DND-41 (cell line): ENCODE measurements around the gene KRTAP1-4.

ENCODE experiments used
- ATAC-seq: fragments of 200-7000 bp; cut with Tn5 transposase; 3 replicates; pipeline ENCODE4 v1.9.1; 2021; ENCODE audit warnings: low read depth; ENCODE audit not compliant: insufficient read depth
- DNase-seq: peaks from one replicate; pipeline ENCODE4 v3.0.0-alpha.2; 2020
- H2AFZ ChIP-seq: 2 replicates; pipeline ENCODE4 v1.6.0; 2012; ENCODE audit warnings: low read depth, low read length
- H3K27ac ChIP-seq: 2 replicates; pipeline ENCODE4 v1.5.1; 2012; ENCODE audit warnings: low read length, inconsistent platforms
- H3K27me3 ChIP-seq: fragments of 200-600 bp; sonication (generic); 2 replicates; pipeline ENCODE4 v1.6.0; 2012; ENCODE audit warnings: low read length, mild to moderate bottlenecking, inconsistent platforms; ENCODE audit not compliant: insufficient read depth, poor library complexity
- H3K36me3 ChIP-seq: 2 replicates; pipeline ENCODE4 v1.5.1; 2012; ENCODE audit warnings: low read length, inconsistent platforms; ENCODE audit not compliant: insufficient read depth
- H3K4me1 ChIP-seq: 2 replicates; pipeline ENCODE4 v1.5.1; 2012; ENCODE audit warnings: mild to moderate bottlenecking, low read length; ENCODE audit not compliant: insufficient read depth
- H3K4me2 ChIP-seq: 2 replicates; pipeline ENCODE4 v1.6.0; 2012; ENCODE audit warnings: mild to moderate bottlenecking, moderate library complexity, low read length, inconsistent platforms; ENCODE audit not compliant: insufficient read depth
- H3K4me3 ChIP-seq, 2 experiments: fragments of 200-600 bp in 1 of 2; shearing (Covaris generic) in 1 of 2; 2 replicates each; pipeline ENCODE4 v1.5.1; 2012 to 2016; ENCODE audit warnings: inconsistent platforms in 2 of 2, low read length in 2 of 2, mild to moderate bottlenecking in 2 of 2, low read depth in 1 of 2, moderate library complexity in 1 of 2
- H3K79me2 ChIP-seq: 2 replicates; pipeline ENCODE4 v1.6.0; 2012; ENCODE audit warnings: low read length, inconsistent platforms; ENCODE audit not compliant: insufficient read depth
- H3K9ac ChIP-seq: 2 replicates; pipeline ENCODE4 v1.6.0; 2012; ENCODE audit warnings: low read depth, mild to moderate bottlenecking, inconsistent platforms, low read length, moderate library complexity
- H3K9me3 ChIP-seq: 2 replicates; pipeline ENCODE4 v1.5.1; 2012; ENCODE audit warnings: low read length, moderate library complexity, mild to moderate bottlenecking, inconsistent platforms; ENCODE audit not compliant: insufficient read depth, severe bottlenecking
- H4K20me1 ChIP-seq: 2 replicates; pipeline ENCODE4 v1.6.0; 2012; ENCODE audit warnings: low read length; ENCODE audit not compliant: insufficient read depth
- EZH2 ChIP-seq: IDR thresholded peaks from 3 replicates; pipeline ENCODE4 v1.6.1; 2012; ENCODE audit warnings: borderline replicate concordance, low read depth, mild to moderate bottlenecking, moderate library complexity, low read length, inconsistent platforms; ENCODE audit not compliant: severe bottlenecking
- TF ChIP-seq, protein P1 (sequence below): IDR thresholded peaks from 2 replicates; pipeline ENCODE4 v1.5.1; 2012; ENCODE audit warnings: borderline replicate concordance, low read length, moderate library complexity, mild to moderate bottlenecking; ENCODE audit not compliant: poor library complexity, severe bottlenecking; ENCODE audit errors: extremely low read depth

The KRTAP1-4 gene

DNA sequence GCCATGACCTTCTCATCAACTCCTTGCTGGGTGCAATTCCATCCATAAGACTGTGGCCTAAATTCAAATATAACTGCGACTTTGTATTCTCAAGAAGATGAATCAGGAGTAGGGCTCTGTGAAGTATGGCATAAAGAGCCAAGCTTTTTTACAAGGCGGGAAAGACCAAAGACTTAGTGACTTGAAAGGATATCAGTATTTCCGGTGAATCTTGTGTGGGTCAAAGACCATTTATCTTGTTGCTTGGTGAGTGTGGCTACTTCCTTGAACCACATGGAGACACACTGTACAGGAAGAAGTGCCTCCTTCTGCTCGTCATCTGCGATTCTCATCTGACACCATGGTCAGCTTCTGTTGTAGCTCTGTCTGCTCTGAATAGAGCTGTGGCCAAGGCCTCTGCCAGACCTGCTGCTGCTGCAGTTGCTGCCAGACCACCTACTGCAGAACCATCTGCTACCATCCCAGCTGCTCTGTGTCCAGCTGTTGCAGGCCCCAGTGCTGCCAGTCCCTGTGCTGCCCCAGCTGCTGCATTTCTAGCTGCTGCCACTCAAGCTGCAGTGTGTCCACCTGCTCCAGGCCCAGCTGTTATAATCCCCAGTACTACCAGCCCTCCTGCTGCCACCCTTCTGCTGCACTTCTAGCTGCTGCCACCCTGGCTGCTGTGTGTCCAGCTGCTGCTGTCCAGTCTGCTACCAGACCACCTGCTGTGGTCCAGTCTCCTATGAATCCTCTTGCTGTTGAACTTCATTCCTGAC is 41.8 kb upstream of the KRTAP1-4 start:
- Histone ChIP-seq H2AFZ (no peak overlapping the region), H3K79me2 (no peaks in the 10 kb centered on the region), H3K4me3 (no peak overlapping the region), H3K27ac (no peak overlapping the region), H3K4me1 (no peaks in the 10 kb centered on the region), H3K4me2 (no peak overlapping the region), H4K20me1 (no peaks in the 10 kb centered on the region), H3K9ac (no peak overlapping the region), H3K27me3 (peaks cover 9% of the 10 kb centered on the region), H3K36me3 (no peaks in the 10 kb centered on the region), H3K9me3 (no peaks in the 10 kb centered on the region)
- ATAC-seq, result no peak
- no peak for TF ChIP-seq EZH2
- TF ChIP-seq, protein P1, sequence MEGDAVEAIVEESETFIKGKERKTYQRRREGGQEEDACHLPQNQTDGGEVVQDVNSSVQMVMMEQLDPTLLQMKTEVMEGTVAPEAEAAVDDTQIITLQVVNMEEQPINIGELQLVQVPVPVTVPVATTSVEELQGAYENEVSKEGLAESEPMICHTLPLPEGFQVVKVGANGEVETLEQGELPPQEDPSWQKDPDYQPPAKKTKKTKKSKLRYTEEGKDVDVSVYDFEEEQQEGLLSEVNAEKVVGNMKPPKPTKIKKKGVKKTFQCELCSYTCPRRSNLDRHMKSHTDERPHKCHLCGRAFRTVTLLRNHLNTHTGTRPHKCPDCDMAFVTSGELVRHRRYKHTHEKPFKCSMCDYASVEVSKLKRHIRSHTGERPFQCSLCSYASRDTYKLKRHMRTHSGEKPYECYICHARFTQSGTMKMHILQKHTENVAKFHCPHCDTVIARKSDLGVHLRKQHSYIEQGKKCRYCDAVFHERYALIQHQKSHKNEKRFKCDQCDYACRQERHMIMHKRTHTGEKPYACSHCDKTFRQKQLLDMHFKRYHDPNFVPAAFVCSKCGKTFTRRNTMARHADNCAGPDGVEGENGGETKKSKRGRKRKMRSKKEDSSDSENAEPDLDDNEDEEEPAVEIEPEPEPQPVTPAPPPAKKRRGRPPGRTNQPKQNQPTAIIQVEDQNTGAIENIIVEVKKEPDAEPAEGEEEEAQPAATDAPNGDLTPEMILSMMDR, result no peak
- no peak for DNase-seq

DNA sequence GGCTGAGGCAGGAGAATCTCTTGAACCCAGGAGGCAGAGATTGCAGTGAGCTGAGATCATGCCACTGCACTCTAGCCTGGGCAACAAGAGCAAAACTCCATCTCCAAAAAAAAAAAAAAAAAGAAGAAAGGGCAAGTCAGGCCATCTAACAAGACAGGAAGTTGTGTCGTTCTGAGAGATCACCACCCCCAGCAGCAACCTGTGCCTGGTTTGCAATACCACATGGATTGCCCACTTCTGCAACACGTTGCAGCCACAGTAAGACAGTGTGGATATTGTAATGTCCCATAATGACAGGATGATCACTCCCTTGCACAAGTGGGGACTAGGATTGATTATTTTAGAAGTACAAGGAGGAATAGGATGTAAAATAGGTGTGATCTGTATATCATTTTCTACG is 39.0 kb upstream of the KRTAP1-4 start:
- H2AFZ ChIP-seq, result no peak overlapping the region
- H3K79me2 ChIP-seq, result no peaks in the 10 kb centered on the region
- H3K27me3 ChIP-seq, result peaks cover 4% of the 10 kb centered on the region
- DNase-seq (no peak), ATAC-seq (no peak)
- no peaks in the 10 kb centered on the region for H3K36me3 ChIP-seq
- no peaks in the 10 kb centered on the region for H3K4me1 ChIP-seq
- H3K4me2 ChIP-seq, result no peak overlapping the region
- no peak overlapping the region for H3K9ac ChIP-seq
- H4K20me1 ChIP-seq, result no peaks in the 10 kb centered on the region
- H3K9me3 ChIP-seq, result no peaks in the 10 kb centered on the region
- H3K27ac ChIP-seq, result no peak overlapping the region
- TF ChIP-seq EZH2, result no peak
- TF ChIP-seq, protein P1, result no peak
- no peak overlapping the region for H3K4me3 ChIP-seq

DNA sequence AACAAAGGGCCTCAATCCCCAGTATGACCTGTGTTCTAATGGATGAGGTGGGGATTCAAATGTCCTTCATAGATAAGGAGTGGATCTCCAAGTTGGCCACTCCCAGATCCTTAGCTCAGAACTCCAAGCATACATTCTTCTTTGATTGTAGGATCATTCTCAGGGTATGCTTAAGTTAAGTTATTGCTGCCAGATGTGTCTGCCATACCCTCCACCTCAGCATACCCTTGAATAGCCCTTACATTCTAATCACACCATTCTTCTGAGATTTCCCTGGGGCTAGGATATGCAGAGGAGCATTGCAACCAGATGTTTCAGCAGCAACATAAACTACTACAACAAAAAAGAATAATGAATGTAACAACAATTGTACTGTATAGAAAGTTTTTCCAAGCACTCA is 37.3 kb upstream of the KRTAP1-4 start:
- no peak overlapping the region for H3K4me3 ChIP-seq
- no peaks in the 10 kb centered on the region for H3K9me3 ChIP-seq
- TF ChIP-seq, protein P1, result no peak
- no peak for TF ChIP-seq EZH2
- H3K4me2 ChIP-seq, result no peak overlapping the region
- no peaks in the 10 kb centered on the region for H3K79me2 ChIP-seq
- H3K9ac ChIP-seq, result no peak overlapping the region
- H3K4me1 ChIP-seq, result no peaks in the 10 kb centered on the region
- DNase-seq (no peak), ATAC-seq (no peak)
- no peaks in the 10 kb centered on the region for H3K36me3 ChIP-seq
- H4K20me1 ChIP-seq, result no peaks in the 10 kb centered on the region
- H3K27ac ChIP-seq, result no peak overlapping the region
- H3K27me3 ChIP-seq, result peaks cover 4% of the 10 kb centered on the region
- H2AFZ ChIP-seq, result no peak overlapping the region
